Subcutaneous adipose tissue (tissue), 4 donors: ENCODE results near the gene VPS26C. TPM values are rescaled to one million over a fixed set of nuclear protein-coding genes. Genes with fewer than 3 reads are reported as not detected.

ENCODE experiments used
- total RNA-seq, 4 donors: library from RNA; depleted of rRNA; stranded (reverse); fragments of >200 nt; gene quantifications; one replicate each; pipeline ENCODE4 v1.1.0, GENCODE V29; 2016
- TF ChIP-seq, protein P1 (sequence below): fragments of 450-650 bp; IDR thresholded peaks from one replicate; pipeline ENCODE4 v1.5.1; 2016; ENCODE audit warnings: low read depth, mild to moderate bottlenecking, control low read depth, antibody characterized with exemption, moderate library complexity

The VPS26C gene
- total RNA-seq, 4 donors from 2014 or later = 67.8 to 102 (median 78.9) TPM

DNA sequence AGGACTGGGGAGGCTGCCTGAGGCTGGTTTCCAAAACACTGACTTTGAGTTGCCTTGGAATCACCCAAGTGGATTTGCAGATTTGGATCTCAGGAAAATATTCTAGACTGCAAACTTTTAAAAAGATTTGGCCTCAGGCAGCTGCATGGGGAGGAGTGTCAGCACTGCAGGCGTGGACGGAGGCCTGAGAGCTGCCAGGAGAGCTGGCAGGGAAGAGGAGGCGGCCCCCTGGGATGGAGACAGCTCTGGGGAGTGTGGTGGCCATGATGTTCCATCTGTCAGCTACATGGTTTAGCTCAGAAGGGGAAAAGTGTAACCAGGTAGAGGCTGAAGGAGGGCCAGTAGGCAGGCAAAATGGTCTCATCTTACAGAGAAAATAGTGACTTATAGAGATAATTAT, 72.1 kb downstream of the VPS26C start:
- TF ChIP-seq, protein P1, sequence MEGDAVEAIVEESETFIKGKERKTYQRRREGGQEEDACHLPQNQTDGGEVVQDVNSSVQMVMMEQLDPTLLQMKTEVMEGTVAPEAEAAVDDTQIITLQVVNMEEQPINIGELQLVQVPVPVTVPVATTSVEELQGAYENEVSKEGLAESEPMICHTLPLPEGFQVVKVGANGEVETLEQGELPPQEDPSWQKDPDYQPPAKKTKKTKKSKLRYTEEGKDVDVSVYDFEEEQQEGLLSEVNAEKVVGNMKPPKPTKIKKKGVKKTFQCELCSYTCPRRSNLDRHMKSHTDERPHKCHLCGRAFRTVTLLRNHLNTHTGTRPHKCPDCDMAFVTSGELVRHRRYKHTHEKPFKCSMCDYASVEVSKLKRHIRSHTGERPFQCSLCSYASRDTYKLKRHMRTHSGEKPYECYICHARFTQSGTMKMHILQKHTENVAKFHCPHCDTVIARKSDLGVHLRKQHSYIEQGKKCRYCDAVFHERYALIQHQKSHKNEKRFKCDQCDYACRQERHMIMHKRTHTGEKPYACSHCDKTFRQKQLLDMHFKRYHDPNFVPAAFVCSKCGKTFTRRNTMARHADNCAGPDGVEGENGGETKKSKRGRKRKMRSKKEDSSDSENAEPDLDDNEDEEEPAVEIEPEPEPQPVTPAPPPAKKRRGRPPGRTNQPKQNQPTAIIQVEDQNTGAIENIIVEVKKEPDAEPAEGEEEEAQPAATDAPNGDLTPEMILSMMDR = no peak

DNA sequence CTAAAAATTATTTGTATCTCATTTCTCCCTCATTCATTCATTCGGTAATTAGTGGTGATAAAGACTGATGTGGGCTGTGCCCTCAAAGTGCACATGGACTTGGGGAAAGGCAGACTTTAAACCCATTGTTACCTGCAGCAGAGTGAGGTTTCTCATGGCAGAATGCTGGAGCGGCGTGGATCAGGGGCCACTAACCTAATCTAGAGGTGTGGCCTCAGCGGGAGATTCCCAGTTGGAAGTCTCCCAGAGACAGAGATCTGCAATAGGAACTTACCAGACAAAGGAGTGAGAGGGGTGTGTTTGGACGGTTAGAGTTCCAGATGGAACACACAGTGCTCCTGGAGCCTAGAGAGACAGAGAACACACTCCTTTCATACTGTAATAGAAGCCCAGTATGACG, 73.5 kb downstream of the VPS26C start:
- TF ChIP-seq, protein P1 = no peak

DNA sequence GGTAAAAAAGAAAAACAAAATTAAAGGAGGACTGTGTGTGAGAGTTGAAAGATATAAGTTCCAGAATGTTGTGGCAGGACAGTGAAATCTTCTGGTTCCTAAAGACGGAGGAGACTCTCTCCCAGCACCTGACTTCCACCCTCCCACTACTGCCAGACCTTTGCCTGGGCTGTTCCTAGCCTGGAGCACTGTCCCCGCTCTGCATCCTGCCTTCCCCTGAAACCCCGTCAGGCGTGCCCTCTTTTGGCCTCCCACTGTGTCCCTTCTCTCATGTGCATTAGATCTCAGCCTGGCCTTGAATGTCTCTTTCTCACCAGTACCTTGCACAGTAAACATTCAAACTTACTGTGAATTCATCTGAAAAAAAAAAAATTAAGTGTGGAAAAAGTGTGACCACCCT, 74.1 kb downstream of the VPS26C start:
- TF ChIP-seq, protein P1 = no peak

DNA sequence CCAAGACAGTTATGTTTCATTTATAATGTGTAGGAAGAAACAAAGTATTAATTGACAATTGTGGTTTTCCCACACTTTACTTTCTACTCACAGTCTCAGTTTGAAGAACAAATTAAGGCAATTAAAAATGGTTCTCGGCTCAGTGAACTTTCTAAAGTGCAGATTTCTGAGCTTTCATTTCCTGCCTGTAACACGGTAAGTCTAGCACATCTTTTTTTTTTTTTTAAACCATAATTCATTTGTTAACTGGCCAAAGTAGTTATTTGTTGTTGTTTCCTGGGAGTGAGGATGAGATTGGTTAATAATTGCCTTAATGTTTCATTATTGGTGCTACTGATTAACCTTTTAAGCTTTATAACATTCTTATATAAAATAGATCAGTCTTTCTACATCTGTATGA, 75.1 kb downstream of the VPS26C start:
- TF ChIP-seq, protein P1 = no peak

DNA sequence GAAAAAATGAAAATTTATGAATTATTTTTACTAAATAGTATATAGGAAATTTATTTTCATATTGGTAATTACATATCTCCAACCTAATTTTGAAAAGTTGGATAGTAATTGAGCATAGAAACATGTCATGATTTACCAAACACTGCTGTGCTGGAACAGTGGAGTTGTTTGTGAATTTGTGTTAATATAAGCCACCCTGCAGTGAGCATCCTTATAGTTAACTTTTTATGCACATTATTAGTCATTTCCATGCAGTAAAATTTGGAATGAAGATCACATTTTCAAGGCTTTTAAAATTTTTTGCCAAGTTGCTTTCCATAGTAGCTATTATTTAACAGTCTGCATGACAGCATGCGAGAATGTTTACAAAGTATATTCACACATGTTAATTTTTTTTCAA, 78.3 kb downstream of the VPS26C start:
- TF ChIP-seq, protein P1 = no peak

DNA sequence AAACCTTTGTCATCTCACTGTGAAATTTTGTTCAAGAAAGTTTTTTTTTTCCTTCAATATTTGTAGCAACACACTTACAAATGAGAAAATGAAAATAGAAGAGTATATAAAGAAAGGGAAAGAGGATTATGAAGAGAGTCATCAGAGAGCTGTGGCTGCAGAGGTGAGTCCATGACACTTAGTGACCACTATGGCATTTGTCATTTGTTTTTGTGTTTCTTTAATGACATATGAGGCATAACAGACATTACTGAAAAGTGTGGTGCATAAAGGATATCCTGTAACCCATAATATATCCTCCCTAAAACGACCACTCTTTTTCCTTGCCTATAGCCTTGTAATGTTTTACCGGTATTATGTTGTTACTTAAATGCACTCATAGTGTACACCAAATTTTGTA, 80.2 kb downstream of the VPS26C start:
- TF ChIP-seq, protein P1 = no peak

DNA sequence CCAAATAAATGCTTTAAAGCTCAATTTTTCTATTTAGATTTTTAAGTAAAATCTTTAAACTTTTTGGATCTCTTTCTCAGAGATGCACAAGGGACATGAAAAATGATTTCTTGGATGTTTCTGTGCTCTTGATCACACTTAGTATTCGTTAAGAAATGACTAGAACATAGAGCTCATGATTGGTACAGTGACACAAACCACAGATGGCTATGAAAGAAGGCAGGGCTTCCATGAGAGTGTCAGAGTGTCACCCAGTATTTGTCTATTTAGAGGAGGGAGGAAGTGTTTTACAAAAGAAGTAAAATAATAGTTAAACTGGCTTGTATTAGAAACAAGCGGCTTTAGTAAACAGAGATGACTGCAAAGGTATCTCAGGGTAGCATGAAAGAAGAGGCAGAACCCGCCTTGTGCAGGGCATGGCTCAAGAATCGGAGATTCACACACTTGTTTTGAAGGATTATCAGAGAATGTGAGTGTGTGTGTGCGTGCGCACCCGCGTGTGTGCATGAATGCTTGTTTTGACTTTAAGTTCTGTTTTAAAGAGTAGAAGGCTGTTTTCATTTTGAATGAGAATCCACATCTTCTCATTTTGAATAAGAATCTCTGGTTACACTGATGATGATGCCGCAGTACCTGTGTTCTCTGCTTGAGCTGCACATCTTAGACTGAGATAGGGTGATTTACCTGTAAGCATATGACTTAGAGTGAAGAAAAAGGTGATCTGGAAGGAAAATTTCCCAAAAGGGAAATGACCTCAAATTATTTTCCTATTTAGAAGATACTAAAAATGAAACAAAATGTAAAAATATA, 82.1 kb downstream of the VPS26C start:
- TF ChIP-seq, protein P1 = no peak
